HepG2 (cell line): ENCODE measurements around the gene ZNF223. TPM values are rescaled to one million over a fixed set of nuclear protein-coding genes. Genes with fewer than 3 reads are reported as not detected.

Source experiments
- ATAC-seq: fragments of 200-7000 bp; cut with Tn5 transposase; 3 replicates; pipeline ENCODE4 v1.9.1; 2020; ENCODE audit warnings: mild to moderate bottlenecking, moderate library complexity
- BruUV-seq: library from RNA; stranded (reverse); fragments of 400-500 nt; replicated peaks from 2 replicates; lab custom pipeline; 2021; lab: Mats Ljungman, UMichigan
- CTCF ChIA-PET: fragments of 300-600 bp; formaldehyde crosslinking; extraction: SDS; loops from one replicate; lab custom pipeline; 2021; ENCODE audit warnings: low total read pairs, inconsistent platforms, low intra/inter-chr PET ratio; lab: Yijun Ruan, JAX
- POLR2A ChIA-PET: fragments of 350-600 bp; sonication (Branson Sonifier 250); formaldehyde crosslinking; loops from one replicate; lab custom pipeline; 2020; ENCODE audit warnings: antibody characterized with exemption, inconsistent platforms; lab: Yijun Ruan, JAX
- DNase-seq: peaks from one replicate; pipeline ENCODE4 v3.0.0-alpha.2; 2015; ENCODE audit warnings: low spot score
- FAIRE-seq: peaks from 3 replicates; lab custom pipeline; 2011; peaks lifted over from hg19 to GRCh38; lab: Jason Lieb, UNC
- H2AFZ ChIP-seq: one replicate; pipeline ENCODE4 v1.6.1; 2011; ENCODE audit warnings: low read length, inconsistent platforms
- H3K27ac ChIP-seq: fragments of 300-600 bp; 3 replicates; pipeline ENCODE4 v1.8.0; 2011; ENCODE audit warnings: mixed run types, mild to moderate bottlenecking, mixed read lengths, low read length, inconsistent platforms; ENCODE audit not compliant: insufficient read depth; ENCODE audit errors: extremely low read length
- H3K27me3 ChIP-seq, 2 experiments: fragments of 200-600 bp in 1 of 2; 2 replicates in 1 of 2; 3 replicates in 1 of 2; pipeline versions ENCODE4 v1.6.0 to v1.8.0; 2011; ENCODE audit warnings: low read length in 2 of 2, mild to moderate bottlenecking in 2 of 2, moderate library complexity in 2 of 2, inconsistent platforms in 1 of 2; ENCODE audit not compliant: insufficient read depth in 2 of 2, control insufficient read depth in 1 of 2
- H3K36me3 ChIP-seq, 2 experiments: fragments of 200-600 bp in 1 of 2; replicated peaks in 1 of 2; 2 replicates in 1 of 2; 3 replicates in 1 of 2; pipeline versions ENCODE4 v1.5.1 to v1.8.0; 2011; ENCODE audit warnings: low read length in 2 of 2, inconsistent platforms in 1 of 2; ENCODE audit not compliant: insufficient read depth in 2 of 2, control insufficient read depth in 1 of 2
- H3K4me1 ChIP-seq: 2 replicates; pipeline ENCODE4 v1.5.1; 2012; ENCODE audit warnings: low read length, inconsistent platforms; ENCODE audit not compliant: insufficient read depth
- H3K4me2 ChIP-seq: 2 replicates; pipeline ENCODE4 v1.6.0; 2011; ENCODE audit warnings: low read depth, low read length, inconsistent platforms
- H3K4me3 ChIP-seq, 3 experiments: fragments of 200-600 bp in 1 of 3; sonication (generic), shearing (Covaris generic) in 1 of 3; replicated peaks in 1 of 3; 2 replicates each; pipeline ENCODE4 v1.5.1; 2011 to 2016; ENCODE audit warnings: low read length in 3 of 3, inconsistent platforms in 2 of 3, low read depth in 2 of 3, mild to moderate bottlenecking in 2 of 3, control low read depth in 1 of 3, mixed read lengths in 1 of 3; ENCODE audit not compliant: insufficient read depth in 1 of 3
- H3K79me2 ChIP-seq: one replicate; pipeline ENCODE4 v1.6.1; 2011; ENCODE audit warnings: low read length, inconsistent platforms; ENCODE audit not compliant: insufficient read depth
- H3K9ac ChIP-seq: 2 replicates; pipeline ENCODE4 v1.6.0; 2011; ENCODE audit warnings: mild to moderate bottlenecking, low read depth, low read length, inconsistent platforms; ENCODE audit not compliant: insufficient read depth
- H3K9me3 ChIP-seq: 2 replicates; pipeline ENCODE4 v1.5.1; 2012; ENCODE audit warnings: mild to moderate bottlenecking, low read length
- H4K20me1 ChIP-seq: 2 replicates; pipeline ENCODE4 v1.6.0; 2011; ENCODE audit warnings: inconsistent platforms, mild to moderate bottlenecking, low read length, moderate library complexity; ENCODE audit not compliant: insufficient read depth
- ARNT2 ChIP-seq: sonication (generic); formaldehyde crosslinking; IDR thresholded peaks from 2 replicates; pipeline ENCODE4 v1.8.0; 2022; ENCODE audit warnings: mild to moderate bottlenecking, low read depth, missing genetic modification reagents, moderate library complexity
- ATF6 ChIP-seq: sonication (generic); formaldehyde crosslinking; conservative IDR thresholded peaks from 2 replicates; pipeline ENCODE4 v1.4.0; 2020; ENCODE audit warnings: missing genetic modification reagents
- BORCS8-MEF2B ChIP-seq: sonication (generic); formaldehyde crosslinking; IDR thresholded peaks from 2 replicates; pipeline ENCODE4 v1.8.0; 2022; ENCODE audit warnings: mild to moderate bottlenecking, missing genetic modification reagents
- KMT2A ChIP-seq: sonication (generic); formaldehyde crosslinking; IDR thresholded peaks from 2 replicates; pipeline ENCODE4 v1.4.0; 2020; ENCODE audit warnings: missing genetic modification reagents
- MED13 ChIP-seq: sonication (generic); formaldehyde crosslinking; IDR thresholded peaks from 2 replicates; pipeline ENCODE4 v1.5.0; 2020; ENCODE audit warnings: missing genetic modification reagents
- PAF1 ChIP-seq: IDR thresholded peaks from 2 replicates; pipeline ENCODE4 v1.6.1; 2016; ENCODE audit warnings: missing genetic modification reagents, missing compliant biosample characterization
- SP1 ChIP-seq, 2 experiments: fragments of 450-650 bp in 1 of 2; sonication (generic) in 1 of 2; formaldehyde crosslinking in 1 of 2; IDR thresholded peaks; 2 replicates each; pipeline versions ENCODE4 v1.4.0 to v1.6.1; 2016 to 2020; ENCODE audit warnings: missing genetic modification reagents in 1 of 2
- SRSF9 ChIP-seq: fragments of 200-400 bp; formaldehyde crosslinking; IDR thresholded peaks from 2 replicates; pipeline ENCODE4 v1.6.1; 2018; ENCODE audit warnings: borderline replicate concordance, mild to moderate bottlenecking, low read depth, low read length; ENCODE audit not compliant: insufficient read depth, poor library complexity, severe bottlenecking
- TMF1 ChIP-seq: sonication (generic); formaldehyde crosslinking; IDR thresholded peaks from 2 replicates; pipeline ENCODE4 v1.8.1; 2022; ENCODE audit warnings: low read depth, missing genetic modification reagents
- U2AF2 ChIP-seq: fragments of 200-400 bp; formaldehyde crosslinking; IDR thresholded peaks from 2 replicates; pipeline ENCODE4 v1.6.1; 2017; ENCODE audit warnings: low read depth, mild to moderate bottlenecking, low read length
- ZNF143 ChIP-seq: sonication (generic); formaldehyde crosslinking; IDR thresholded peaks from 2 replicates; pipeline ENCODE4 v1.4.0; 2020; ENCODE audit warnings: missing genetic modification reagents
- ZNF543 ChIP-seq: sonication (generic); formaldehyde crosslinking; IDR thresholded peaks from 2 replicates; pipeline ENCODE4 v1.4.0; 2020; ENCODE audit warnings: mild to moderate bottlenecking, missing genetic modification reagents
- ZNF567 ChIP-seq: sonication (generic); formaldehyde crosslinking; IDR thresholded peaks from 2 replicates; pipeline ENCODE4 v1.8.1; 2023; ENCODE audit warnings: mild to moderate bottlenecking, missing genetic modification reagents, borderline replicate concordance
- ZNF670 ChIP-seq: sonication (generic); formaldehyde crosslinking; IDR thresholded peaks from 2 replicates; pipeline ENCODE4 v1.8.0; 2022; ENCODE audit warnings: mild to moderate bottlenecking, missing genetic modification reagents, borderline replicate concordance
- ZNF7 ChIP-seq: IDR thresholded peaks from 2 replicates; pipeline ENCODE4 v1.6.1; 2016; ENCODE audit warnings: missing biosample characterization, missing genetic modification reagents
- WGBS: methylation state at CpG from one replicate; pipeline ENCODE4 v1.1.6; 2017; ENCODE audit warnings: low lambda C conversion rate; 5-methylcytosine and 5-hydroxymethylcytosine counted together
- in situ Hi-C: cut with HindIII; loops from 2 replicates; pipeline ENCODE4 v1.10.0; 2017; ENCODE audit warnings: low pct_unique_long_range_greater_than_20kb; ENCODE audit not compliant: extremely low pct_ligation_motif_present
- intact Hi-C: fragments of 100-400 bp; cut with micrococcal nuclease; formaldehyde crosslinking; loops from one replicate; pipeline ENCODE4 v1.10.0; 2022; ENCODE audit not compliant: unreplicated experiment
- polyA plus RNA-seq, 8 experiments: library from polyadenylated mRNA; depleted of rRNA in 3 of 8; stranded (reverse) in 7 of 8; unstranded in 1 of 8; fragments of >200 nt; fragmentation: Illumina TruSeq in 4 of 8; extraction: Trizol in 4 of 8; gene quantifications; 2 replicates each; pipeline versions ENCODE4 v1.2.1 to v1.2.3, GENCODE V29; 2011 to 2016; ENCODE audit warnings: low read depth in 4 of 8, missing spikeins in 1 of 8, mixed read lengths in 1 of 8; ENCODE audit not compliant: insufficient read depth in 1 of 8
- total RNA-seq, 5 experiments: library from RNA; depleted of rRNA; stranded (reverse); fragments of >200 nt; fragmentation: Illumina TruSeq; extraction: Trizol; gene quantifications; 2 replicates each; pipeline ENCODE4 v1.2.3, GENCODE V29; 2016; ENCODE audit warnings: low read depth in 1 of 5
- TF ChIP-seq, protein P1 (sequence below): sonication (generic); formaldehyde crosslinking; IDR thresholded peaks from 2 replicates; pipeline ENCODE4 v1.5.0; 2020; ENCODE audit warnings: missing genetic modification reagents

Gene ZNF223
- total and polyA plus RNA-seq, 2 of the 13 experiments (the other 11 are each of a cell fraction or from before 2014, with no cell fraction given), result 2.0 to 4.8 TPM

GRCh38 chr19:44069415-44069814, 17.6 kb downstream of the ZNF223 start (continued):
- TF ChIP-seq SP1 (IDR thresholded peaks at IDR 0.05), result no peak
- no peak for TF ChIP-seq SP1 (CRISPR knock-in tag; IDR thresholded peaks at IDR 0.05)
- no peak for TF ChIP-seq ZNF143 (CRISPR knock-in tag)
- TF ChIP-seq ATF6, result no peak
- TF ChIP-seq ZNF670 (CRISPR knock-in tag), result no peak
- no peak for TF ChIP-seq ZNF7
- TF ChIP-seq BORCS8-MEF2B (CRISPR knock-in tag), result no peak
- no peak for TF ChIP-seq KMT2A (CRISPR knock-in tag)

DNA sequence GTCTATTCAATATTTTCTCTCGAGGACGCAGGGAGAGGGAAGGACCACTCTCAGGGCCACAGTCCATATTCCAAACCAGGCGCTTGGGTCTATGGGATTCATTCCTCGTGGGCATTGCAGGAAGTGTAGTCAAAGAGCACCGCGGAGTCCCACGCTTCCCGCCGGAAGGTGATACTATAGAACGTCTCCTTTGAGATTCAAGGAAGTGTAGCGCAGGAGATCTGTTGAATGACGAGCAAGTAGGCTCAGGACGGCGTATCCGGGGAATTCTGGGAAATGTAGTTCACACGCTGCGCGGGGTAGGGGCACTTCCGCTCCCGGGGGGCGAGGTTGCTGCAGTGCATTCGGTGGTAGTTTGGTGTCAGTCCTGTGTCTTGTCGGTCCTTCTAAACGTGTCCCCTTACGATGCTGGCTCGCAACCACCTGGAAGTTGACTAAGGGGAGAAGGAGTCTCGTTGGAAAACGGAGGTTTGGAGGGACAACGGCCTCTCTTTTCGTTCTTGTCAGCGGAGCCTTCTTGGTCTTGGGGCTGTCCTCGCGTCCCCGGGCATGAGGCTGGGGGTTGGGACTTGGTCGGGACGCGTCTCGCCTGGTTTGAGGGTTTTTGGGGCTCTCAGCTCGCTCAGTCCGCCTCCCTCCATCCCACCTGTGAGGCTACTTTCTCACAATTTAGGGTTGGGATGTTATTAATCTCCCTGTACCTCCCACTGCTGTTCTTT, 20.1 kb downstream of the ZNF223 start, which contains the start of gene ZNF284:
ZNF284 (plus strand) TSS at position 336 of the 719 bp plus-strand sequence. CDS start 4,231 bp downstream, outside the sequence.
- peak; percentile 84 for DNase-seq
- POLR2A ChIA-PET, result interaction anchor here (0.7 kb wide), 1 partner anchor 171 kb away, joined by 3 read pairs; no protein-coding TSS in a partner anchor
- in situ Hi-C loops, result no loop called here
- Histone ChIP-seq H4K20me1 (no peaks in the 10 kb centered on the region), H3K4me3 (peak within 1 kb of the TSS; percentile 70 to 90 (median 83)), H3K4me2 (peak within 1 kb of the TSS; percentile 91), H2AFZ (peak within 1 kb of the TSS; percentile 95), H3K27me3 (no peaks in the 10 kb centered on the region; a peak in 1 of 5 replicates), H3K4me1 (peaks cover 17% of the 10 kb centered on the region), H3K9ac (peak within 1 kb of the TSS; percentile 66), H3K36me3 (0 out of 5 replicates have a peak, but pooled peaks cover 0 to 3% of the 10 kb centered on the region in 2 experiments), H3K79me2 (no peaks in the 10 kb centered on the region), H3K27ac (peak within 1 kb of the TSS; percentile 55), H3K9me3 (no peaks in the 10 kb centered on the region)
- BruUV-seq, result no TSS peak
- WGBS, result 2% methylated on average over 21 of the region's 40 CpGs
- FAIRE-seq, result peak; percentile 78
- CTCF ChIA-PET, result no interaction called here
- peak; percentile 99 for ATAC-seq
- intact Hi-C loops, result loop anchor here (1.0 to 10.0 kb wide), 3 partner anchors 22 to 117 kb away; partner anchors contain the start of genes ZNF221, ZNF224 and ZNF230
- TF ChIP-seq, protein P1, sequence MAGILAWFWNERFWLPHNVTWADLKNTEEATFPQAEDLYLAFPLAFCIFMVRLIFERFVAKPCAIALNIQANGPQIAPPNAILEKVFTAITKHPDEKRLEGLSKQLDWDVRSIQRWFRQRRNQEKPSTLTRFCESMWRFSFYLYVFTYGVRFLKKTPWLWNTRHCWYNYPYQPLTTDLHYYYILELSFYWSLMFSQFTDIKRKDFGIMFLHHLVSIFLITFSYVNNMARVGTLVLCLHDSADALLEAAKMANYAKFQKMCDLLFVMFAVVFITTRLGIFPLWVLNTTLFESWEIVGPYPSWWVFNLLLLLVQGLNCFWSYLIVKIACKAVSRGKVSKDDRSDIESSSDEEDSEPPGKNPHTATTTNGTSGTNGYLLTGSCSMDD (CRISPR knock-in tag), result no peak
- peak; percentile 42; the same call in 1 of the 2 replicates for TF ChIP-seq ARNT2
- no peak for TF ChIP-seq ZNF543 (CRISPR knock-in tag)
- TF ChIP-seq SRSF9, result no peak
- TF ChIP-seq U2AF2, result no peak
- TF ChIP-seq ZNF567 (CRISPR knock-in tag), result no peak
- TF ChIP-seq MED13 (CRISPR knock-in tag), result no peak
- TF ChIP-seq PAF1 (CRISPR knock-in tag), result no peak
- no peak for TF ChIP-seq TMF1 (CRISPR knock-in tag)
